Ascending aorta (tissue), 2 donors: ENCODE results near the gene ENO1. TPM values are rescaled to one million over a fixed set of nuclear protein-coding genes. Genes with fewer than 3 reads are reported as not detected.

Experiments
- DNase-seq, 2 donors: peaks; one replicate each; pipeline ENCODE4 v3.0.0-alpha.2; 2019; ENCODE audit warnings: low spot score in 2 of 2
- H3K27ac ChIP-seq, 2 donors: fragments of 200-600 bp; sonication (generic); one replicate each; pipeline ENCODE4 v1.5.1; 2016 to 2017; ENCODE audit warnings: mild to moderate bottlenecking in 1 of 2
- H3K27me3 ChIP-seq: fragments of 200-600 bp; sonication (generic); one replicate; pipeline ENCODE4 v1.5.1; 2017
- H3K36me3 ChIP-seq, 2 donors: fragments of 200-600 bp; sonication (generic); one replicate each; pipeline ENCODE4 v1.5.1; 2016
- H3K4me1 ChIP-seq, 2 donors: fragments of 200-600 bp; sonication (generic); one replicate each; pipeline ENCODE4 v1.5.1; 2016 to 2017; ENCODE audit warnings: mild to moderate bottlenecking in 1 of 2
- H3K4me3 ChIP-seq, 2 donors: fragments of 200-600 bp; sonication (generic); one replicate each; pipeline ENCODE4 v1.5.1; 2016 to 2017; ENCODE audit warnings: mild to moderate bottlenecking in 1 of 2
- H3K9me3 ChIP-seq, 2 donors: fragments of 200-600 bp; sonication (generic); one replicate each; pipeline ENCODE4 v1.5.1; 2016
- CTCF ChIP-seq, 3 experiments: fragments of 200-600 bp in 2 of 3; fragments of 450-650 bp in 1 of 3; sonication (generic) in 2 of 3; IDR thresholded peaks; one replicate each; pipeline ENCODE4 v1.5.1; 2016 to 2019; ENCODE audit warnings: antibody characterized with exemption in 3 of 3, mild to moderate bottlenecking in 1 of 3, moderate library complexity in 1 of 3
- intact Hi-C: fragments of 100-400 bp; cut with DNase I; formaldehyde crosslinking; loops from one replicate; pipeline ENCODE4 v1.15.1; 2023
- total RNA-seq: library from RNA; depleted of rRNA; stranded (reverse); fragments of >200 nt; gene quantifications from one replicate; pipeline ENCODE4 v1.1.0, GENCODE V29; 2016

Gene ENO1
- total RNA-seq, 1 donor from 2014 or later = 637 TPM

- Histone ChIP-seq H3K36me3 (no peaks in the 10 kb centered on the region), H3K4me1 (peaks cover 0 to 6% of the 10 kb centered on the region in 2 donors)
These were observed 60.8 kb downstream of the ENO1 start, which contains the start of gene RERE for GRCh38 chr1:8817412-8818324. TSS of gene RERE (minus strand) at chr1:8817640.

GRCh38 chr1:8816831-8817411, 61.6 kb downstream of the ENO1 start:
- Histone ChIP-seq H3K9me3 (no peaks in the 10 kb centered on the region), H3K4me3 (peak overlapping the region; percentile 60 to 98), H3K27me3 (no peaks in the 10 kb centered on the region), H3K4me1 (peaks cover 0 to 6% of the 10 kb centered on the region in 2 donors), H3K27ac (peak overlapping the region; percentile 83 to 96), H3K36me3 (no peaks in the 10 kb centered on the region)
- no peak for DNase-seq
- intact Hi-C loops = loop anchor here (2.0 kb wide), 1 partner anchor 32 kb away; no protein-coding TSS in a partner anchor
- TF ChIP-seq CTCF (IDR thresholded peaks at IDR 0.05) = no peak

More at GRCh38 chr1:8817412-8818324, 60.8 kb downstream of the ENO1 start, which contains the start of gene RERE:
- Histone ChIP-seq H3K4me3 (peak within 1 kb of the TSS; percentile 60 to 98), H3K27me3 (no peaks in the 10 kb centered on the region), H3K9me3 (no peaks in the 10 kb centered on the region), H3K27ac (peak within 1 kb of the TSS; percentile 83 to 96)
- peak; percentile 76 to 96 for DNase-seq
- intact Hi-C loops = loop anchor here (2.0 kb wide), 1 partner anchor 31 kb away; no protein-coding TSS in a partner anchor
- TF ChIP-seq CTCF (IDR thresholded peaks at IDR 0.05) = peak in 1 of 3 experiments; percentile 7

- no peak for DNase-seq
- Histone ChIP-seq H3K27ac (peak overlapping the region; percentile 83 to 96), H3K4me3 (peak overlapping the region; percentile 60 to 98), H3K27me3 (no peaks in the 10 kb centered on the region), H3K36me3 (no peaks in the 10 kb centered on the region), H3K9me3 (no peaks in the 10 kb centered on the region), H3K4me1 (peaks cover 0 to 6% of the 10 kb centered on the region in 2 donors)
- TF ChIP-seq CTCF (IDR thresholded peaks at IDR 0.05) = no peak
- intact Hi-C loops = loop anchor here (2.0 kb wide), 1 partner anchor 33 kb away; no protein-coding TSS in a partner anchor
These were observed 62.2 kb downstream of the ENO1 start for GRCh38 chr1:8816264-8816663.

- H3K9me3 ChIP-seq = no peaks in the 10 kb centered on the region
- H3K4me1 ChIP-seq = peaks cover 0 to 6% of the 10 kb centered on the region in 2 donors
- intact Hi-C loops = loop anchor here (2.0 kb wide), 1 partner anchor 33 kb away; no protein-coding TSS in a partner anchor
- no peaks in the 10 kb centered on the region for H3K36me3 ChIP-seq
- TF ChIP-seq CTCF (IDR thresholded peaks at IDR 0.05) = no peak
- no peak for DNase-seq
- no peaks in the 10 kb centered on the region for H3K27me3 ChIP-seq
- H3K4me3 ChIP-seq = peak overlapping the region; percentile 60 to 98
- peak overlapping the region; percentile 39 to 83 for H3K27ac ChIP-seq
These were observed 62.8 kb downstream of the ENO1 start for GRCh38 chr1:8815582-8816151.

GRCh38 chr1:8814865-8815264, 63.6 kb downstream of the ENO1 start:
- intact Hi-C loops = no loop called here
- H3K4me3 ChIP-seq = no peak overlapping the region
- H3K4me1 ChIP-seq = peaks cover 0 to 6% of the 10 kb centered on the region in 2 donors
- H3K9me3 ChIP-seq = no peaks in the 10 kb centered on the region
- TF ChIP-seq CTCF (IDR thresholded peaks at IDR 0.05) = no peak
- H3K27ac ChIP-seq = no peak overlapping the region
- no peaks in the 10 kb centered on the region for H3K36me3 ChIP-seq
- H3K27me3 ChIP-seq = no peaks in the 10 kb centered on the region
- DNase-seq = no peak
